OCI-LY1 (cell line): ENCODE data around the gene TTC23L.

ENCODE experiments used
- H2AFZ ChIP-seq: fragments of 200-600 bp; sonication (generic), shearing (Covaris generic); 2 replicates; pipeline ENCODE4 v1.6.0; 2014; ENCODE audit warnings: antibody characterized with exemption, mild to moderate bottlenecking, low read length
- H3F3A ChIP-seq: fragments of 200-600 bp; sonication (generic), shearing (Covaris generic); 2 replicates; pipeline ENCODE4 v1.6.0; 2014; ENCODE audit warnings: mild to moderate bottlenecking, antibody characterized with exemption, low read length, moderate library complexity; ENCODE audit not compliant: insufficient read depth
- H3K27ac ChIP-seq: fragments of 200-600 bp; sonication (generic); 2 replicates; pipeline ENCODE4 v1.5.1; 2014; ENCODE audit warnings: low read length, mixed run types, mild to moderate bottlenecking, low read depth; ENCODE audit not compliant: poor library complexity, severe bottlenecking
- H3K27me3 ChIP-seq: fragments of 200-600 bp; sonication (generic); 2 replicates; pipeline ENCODE4 v1.6.0; 2014; ENCODE audit warnings: antibody characterized with exemption, mild to moderate bottlenecking, low read length, moderate library complexity; ENCODE audit not compliant: insufficient read depth
- H3K36me3 ChIP-seq: fragments of 200-600 bp; sonication (generic); 2 replicates; pipeline ENCODE4 v1.6.1; 2014; ENCODE audit warnings: mild to moderate bottlenecking, antibody characterized with exemption, low read length, moderate library complexity, mixed read lengths; ENCODE audit not compliant: insufficient read depth
- H3K4me1 ChIP-seq: fragments of 200-600 bp; sonication (generic); 2 replicates; pipeline ENCODE4 v1.5.1; 2014; ENCODE audit warnings: mild to moderate bottlenecking, low read length, moderate library complexity; ENCODE audit not compliant: insufficient read depth, severe bottlenecking
- H3K4me2 ChIP-seq: fragments of 200-600 bp; sonication (generic), shearing (Covaris generic); 2 replicates; pipeline ENCODE4 v1.6.1; 2014; ENCODE audit warnings: low read length
- H3K4me3 ChIP-seq: fragments of 200-600 bp; sonication (generic); 2 replicates; pipeline ENCODE4 v1.5.1; 2014; ENCODE audit warnings: low read length, low read depth, mild to moderate bottlenecking, mixed read lengths; ENCODE audit not compliant: poor library complexity, severe bottlenecking
- H3K79me2 ChIP-seq: fragments of 200-600 bp; shearing (Covaris generic); 2 replicates; pipeline ENCODE4 v1.6.1; 2016; ENCODE audit warnings: mixed run types, low read length, mixed read lengths; ENCODE audit not compliant: insufficient read depth
- H3K9ac ChIP-seq: fragments of 200-600 bp; sonication (generic), shearing (Covaris generic); 2 replicates; pipeline ENCODE4 v1.6.1; 2014; ENCODE audit warnings: mild to moderate bottlenecking, low read length, mixed read lengths
- H3K9me2 ChIP-seq: fragments of 200-600 bp; sonication (generic), shearing (Covaris generic); 2 replicates; pipeline ENCODE4 v1.6.1; 2014; ENCODE audit warnings: low read depth, mild to moderate bottlenecking, low read length, mixed read lengths
- H3K9me3 ChIP-seq: fragments of 200-600 bp; shearing (Covaris generic); 2 replicates; pipeline ENCODE4 v1.6.1; 2014; ENCODE audit warnings: low read length, mixed read lengths
- H4K20me1 ChIP-seq: fragments of 200-600 bp; sonication (generic), shearing (Covaris generic); 2 replicates; pipeline ENCODE4 v1.6.0; 2016; ENCODE audit warnings: mild to moderate bottlenecking, low read length; ENCODE audit not compliant: insufficient read depth
- EZH2 ChIP-seq: fragments of 200-600 bp; sonication (generic), shearing (Covaris generic); IDR thresholded peaks from 2 replicates; pipeline ENCODE4 v1.8.0; 2017; ENCODE audit warnings: borderline replicate concordance, mixed run types, mild to moderate bottlenecking, antibody characterized with exemption, low read length, moderate library complexity, mixed read lengths
- TF ChIP-seq, protein P1 (sequence below): fragments of 200-600 bp; sonication (generic), shearing (Covaris generic); IDR thresholded peaks from 2 replicates; pipeline ENCODE4 v1.5.1; 2017; ENCODE audit warnings: mild to moderate bottlenecking, antibody characterized with exemption, low read length, moderate library complexity, mixed read lengths

Gene TTC23L

GRCh38 chr5:34915856-34916192 is 76.9 kb downstream of the TTC23L start:
- Histone ChIP-seq H3K27me3 (no peaks in the 10 kb centered on the region), H3K9ac (peak overlapping the region; percentile 88), H3K79me2 (peaks cover 72% of the 10 kb centered on the region), H3K9me2 (no peaks in the 10 kb centered on the region), H3K9me3 (no peaks in the 10 kb centered on the region), H3K36me3 (peaks cover 56% of the 10 kb centered on the region), H3K27ac (peak overlapping the region; percentile 81), H4K20me1 (no peaks in the 10 kb centered on the region), H3K4me1 (peaks cover 33% of the 10 kb centered on the region), H3F3A (no peaks in the 10 kb centered on the region), H3K4me2 (peak overlapping the region; percentile 76), H2AFZ (no peak overlapping the region), H3K4me3 (peak overlapping the region; percentile 84)
- TF ChIP-seq, protein P1, sequence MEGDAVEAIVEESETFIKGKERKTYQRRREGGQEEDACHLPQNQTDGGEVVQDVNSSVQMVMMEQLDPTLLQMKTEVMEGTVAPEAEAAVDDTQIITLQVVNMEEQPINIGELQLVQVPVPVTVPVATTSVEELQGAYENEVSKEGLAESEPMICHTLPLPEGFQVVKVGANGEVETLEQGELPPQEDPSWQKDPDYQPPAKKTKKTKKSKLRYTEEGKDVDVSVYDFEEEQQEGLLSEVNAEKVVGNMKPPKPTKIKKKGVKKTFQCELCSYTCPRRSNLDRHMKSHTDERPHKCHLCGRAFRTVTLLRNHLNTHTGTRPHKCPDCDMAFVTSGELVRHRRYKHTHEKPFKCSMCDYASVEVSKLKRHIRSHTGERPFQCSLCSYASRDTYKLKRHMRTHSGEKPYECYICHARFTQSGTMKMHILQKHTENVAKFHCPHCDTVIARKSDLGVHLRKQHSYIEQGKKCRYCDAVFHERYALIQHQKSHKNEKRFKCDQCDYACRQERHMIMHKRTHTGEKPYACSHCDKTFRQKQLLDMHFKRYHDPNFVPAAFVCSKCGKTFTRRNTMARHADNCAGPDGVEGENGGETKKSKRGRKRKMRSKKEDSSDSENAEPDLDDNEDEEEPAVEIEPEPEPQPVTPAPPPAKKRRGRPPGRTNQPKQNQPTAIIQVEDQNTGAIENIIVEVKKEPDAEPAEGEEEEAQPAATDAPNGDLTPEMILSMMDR, result no peak
- no peak for TF ChIP-seq EZH2

- Histone ChIP-seq H3K4me1 (peaks cover 33% of the 10 kb centered on the region), H3K9ac (peak overlapping the region; percentile 88), H3K79me2 (peaks cover 72% of the 10 kb centered on the region), H3K27ac (peak overlapping the region; percentile 81), H3K27me3 (no peaks in the 10 kb centered on the region), H3F3A (no peaks in the 10 kb centered on the region), H3K4me3 (peak overlapping the region; percentile 84), H2AFZ (no peak overlapping the region), H3K9me3 (no peaks in the 10 kb centered on the region), H4K20me1 (no peaks in the 10 kb centered on the region), H3K4me2 (peak overlapping the region; percentile 76), H3K9me2 (no peaks in the 10 kb centered on the region), H3K36me3 (peaks cover 56% of the 10 kb centered on the region)
- no peak for TF ChIP-seq EZH2
- TF ChIP-seq, protein P1, result no peak
These were observed 77.6 kb downstream of the TTC23L start for GRCh38 chr5:34916518-34916917.

GRCh38 chr5:34918025-34918424 is 79.1 kb downstream of the TTC23L start:
- peaks cover 32% of the 10 kb centered on the region for H3K4me1 ChIP-seq
- H3K9me2 ChIP-seq, result no peaks in the 10 kb centered on the region
- peak overlapping the region; percentile 76 for H3K4me2 ChIP-seq
- no peaks in the 10 kb centered on the region for H3K9me3 ChIP-seq
- H3K27ac ChIP-seq, result no peak overlapping the region
- H3K36me3 ChIP-seq, result peaks cover 58% of the 10 kb centered on the region
- no peaks in the 10 kb centered on the region for H3F3A ChIP-seq
- H3K79me2 ChIP-seq, result peaks cover 70% of the 10 kb centered on the region
- no peaks in the 10 kb centered on the region for H3K27me3 ChIP-seq
- no peaks in the 10 kb centered on the region for H4K20me1 ChIP-seq
- peak overlapping the region; percentile 84 for H3K4me3 ChIP-seq
- H2AFZ ChIP-seq, result no peak overlapping the region
- H3K9ac ChIP-seq, result peak overlapping the region; percentile 27; the same call in 1 of the 2 replicates
- TF ChIP-seq, protein P1, result no peak
- no peak for TF ChIP-seq EZH2
